HFF-Myc (cell line): ENCODE data around the gene PHC2.

Experiments used
- DNase-seq: peaks from one replicate; pipeline ENCODE4 v3.0.0-alpha.2; 2011; ENCODE audit warnings: low read depth; ENCODE audit errors: extremely low read depth
- H3K4me3 ChIP-seq: replicated peaks from 2 replicates; pipeline ENCODE4 v1.5.1; 2011; ENCODE audit warnings: low read depth, mild to moderate bottlenecking, control low read depth, low read length
- CTCF ChIP-seq: IDR thresholded peaks from 2 replicates; pipeline ENCODE4 v1.5.1; 2012; ENCODE audit warnings: mild to moderate bottlenecking, low read depth, low read length, control low read depth; ENCODE audit errors: missing control alignments

The PHC2 gene

GRCh38 chr1:33408093-33408436, 22.8 kb downstream of the PHC2 start:
- no peak for DNase-seq
- no peak for TF ChIP-seq CTCF
- no peak overlapping the region for H3K4me3 ChIP-seq

- H3K4me3 ChIP-seq, result no peak overlapping the region
- no peak for DNase-seq
- no peak for TF ChIP-seq CTCF
Measured at GRCh38 chr1:33407352-33408092, 23.4 kb downstream of the PHC2 start.

- no peak overlapping the region for H3K4me3 ChIP-seq
- TF ChIP-seq CTCF, result no peak
- no peak for DNase-seq
Measured at GRCh38 chr1:33402206-33402605, 28.7 kb downstream of the PHC2 start.

- TF ChIP-seq CTCF, result no peak
- no peak overlapping the region for H3K4me3 ChIP-seq
- DNase-seq, result no peak
Measured at GRCh38 chr1:33401471-33401870, 29.4 kb downstream of the PHC2 start.

- no peak for TF ChIP-seq CTCF
Measured at GRCh38 chr1:33400153-33400911, 30.6 kb downstream of the PHC2 start.

GRCh38 chr1:33399375-33399774, 31.5 kb downstream of the PHC2 start:
- no peak for DNase-seq
- H3K4me3 ChIP-seq, result no peak overlapping the region
- TF ChIP-seq CTCF, result no peak

More at GRCh38 chr1:33400153-33400911, 30.6 kb downstream of the PHC2 start:
- H3K4me3 ChIP-seq, result no peak overlapping the region
- no peak for DNase-seq
